DOHH2 (cell line): Measurements from ENCODE around the gene ELAVL4.

Experiments used
- CTCF ChIP-seq: fragments of 200-600 bp; sonication (generic); IDR thresholded peaks from one replicate; pipeline ENCODE4 v1.5.1; 2014; ENCODE audit warnings: antibody characterized with exemption, mild to moderate bottlenecking, low read depth, low read length; ENCODE audit not compliant: poor library complexity, severe bottlenecking
- EZH2phosphoT487 ChIP-seq: fragments of 200-600 bp; sonication (generic); IDR thresholded peaks from 2 replicates; pipeline ENCODE4 v1.6.1; 2017; ENCODE audit warnings: borderline replicate concordance, mild to moderate bottlenecking, antibody characterized with exemption, low read length, moderate library complexity, mixed read lengths

DNA sequence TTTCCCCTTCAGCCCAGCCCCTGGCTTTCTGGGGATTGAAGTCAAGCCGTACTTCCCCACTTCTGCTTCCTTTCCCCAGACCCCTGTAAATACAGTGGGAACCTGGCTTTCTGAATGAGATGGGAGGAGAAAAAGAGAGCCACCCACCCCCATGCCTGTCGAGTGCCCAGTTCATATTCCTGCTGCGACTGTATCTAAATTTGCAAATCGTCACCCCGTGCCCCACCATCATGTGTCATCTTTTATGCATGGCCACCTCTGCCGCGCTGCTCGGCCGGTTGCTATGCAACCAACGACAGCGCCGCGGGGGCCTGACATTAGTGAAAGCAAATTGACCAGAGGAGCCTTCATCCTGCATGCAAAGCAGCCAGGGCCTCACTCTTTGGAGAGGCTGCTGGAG lies 143.0 kb downstream of the ELAVL4 start:
- TF ChIP-seq CTCF (no peak), EZH2phosphoT487 (no peak)
